H9 (cell line): ENCODE results near the gene WNT8A. TPM values are rescaled to one million over a fixed set of nuclear protein-coding genes. Genes with fewer than 3 reads are reported as not detected.

Source experiments
- DNase-seq: peaks from one replicate; pipeline ENCODE4 v3.0.0-alpha.2; 2017
- H2AFZ ChIP-seq: one replicate; pipeline ENCODE4 v1.6.1; 2013; ENCODE audit warnings: mild to moderate bottlenecking, low read length, control low read depth, moderate library complexity
- H2AK5ac ChIP-seq: 2 replicates; pipeline ENCODE4 v1.6.1; 2013; ENCODE audit warnings: low read length, control low read depth, mixed read lengths; ENCODE audit not compliant: insufficient read length
- H2BK120ac ChIP-seq: one replicate; pipeline ENCODE4 v1.6.1; 2013; ENCODE audit warnings: low read depth, mild to moderate bottlenecking, low read length, control low read depth, inconsistent platforms; ENCODE audit not compliant: poor library complexity, severe bottlenecking
- H2BK12ac ChIP-seq: 2 replicates; pipeline ENCODE4 v1.6.1; 2013; ENCODE audit warnings: low read length, control low read depth, mixed read lengths, low read depth; ENCODE audit not compliant: insufficient read length
- H2BK15ac ChIP-seq: 2 replicates; pipeline ENCODE4 v1.6.1; 2013; ENCODE audit warnings: low read depth, low read length, control low read depth
- H2BK20ac ChIP-seq: one replicate; pipeline ENCODE4 v1.6.1; 2013; ENCODE audit warnings: low read depth, mild to moderate bottlenecking, low read length, control low read depth, inconsistent platforms; ENCODE audit not compliant: poor library complexity, severe bottlenecking
- H2BK5ac ChIP-seq: 2 replicates; pipeline ENCODE4 v1.6.1; 2013; ENCODE audit warnings: low read length, control low read depth, mixed read lengths; ENCODE audit not compliant: insufficient read length
- H3K14ac ChIP-seq: 2 replicates; pipeline ENCODE4 v1.6.1; 2013; ENCODE audit warnings: low read length, control low read depth; ENCODE audit not compliant: insufficient read depth
- H3K18ac ChIP-seq: 2 replicates; pipeline ENCODE4 v1.6.1; 2013; ENCODE audit warnings: low read depth, mild to moderate bottlenecking, mixed read lengths, low read length, control low read depth; ENCODE audit not compliant: insufficient read length
- H3K23ac ChIP-seq: 2 replicates; pipeline ENCODE4 v1.6.1; 2013; ENCODE audit warnings: low read length, control low read depth, mixed read lengths, low read depth; ENCODE audit not compliant: insufficient read length
- H3K23me2 ChIP-seq: 2 replicates; pipeline ENCODE4 v1.6.1; 2013; ENCODE audit warnings: low read depth, mild to moderate bottlenecking, mixed read lengths, low read length, control low read depth; ENCODE audit not compliant: insufficient read length, poor library complexity, severe bottlenecking
- H3K27ac ChIP-seq: 2 replicates; pipeline ENCODE4 v1.5.1; 2013; ENCODE audit warnings: low read length, control low read depth, mixed read lengths, low read depth; ENCODE audit not compliant: insufficient read length
- H3K27me3 ChIP-seq: 2 replicates; pipeline ENCODE4 v1.6.1; 2013; ENCODE audit warnings: low read length, control low read depth, inconsistent platforms; ENCODE audit not compliant: insufficient read depth
- H3K4ac ChIP-seq: 2 replicates; pipeline ENCODE4 v1.6.1; 2013; ENCODE audit warnings: low read depth, mild to moderate bottlenecking, control low read depth, inconsistent platforms, low read length, moderate library complexity
- H3K4me1 ChIP-seq: 2 replicates; pipeline ENCODE4 v1.6.1; 2013; ENCODE audit warnings: low read length, control low read depth, inconsistent platforms; ENCODE audit not compliant: insufficient read depth
- H3K4me2 ChIP-seq: 2 replicates; pipeline ENCODE4 v1.6.1; 2013; ENCODE audit warnings: low read length, control low read depth, mixed read lengths; ENCODE audit not compliant: insufficient read length, insufficient read depth
- H3K56ac ChIP-seq: 2 replicates; pipeline ENCODE4 v1.6.1; 2013; ENCODE audit warnings: low read depth, mild to moderate bottlenecking, mixed read lengths, low read length, control low read depth; ENCODE audit not compliant: insufficient read length
- H3K79me1 ChIP-seq: 2 replicates; pipeline ENCODE4 v1.6.1; 2013; ENCODE audit warnings: low read depth, mild to moderate bottlenecking, moderate library complexity, low read length, control low read depth, inconsistent platforms; ENCODE audit not compliant: insufficient read depth, poor library complexity, severe bottlenecking
- H3K79me2 ChIP-seq: 2 replicates; pipeline ENCODE4 v1.6.1; 2013; ENCODE audit warnings: low read length, control low read depth, inconsistent platforms; ENCODE audit not compliant: insufficient read depth
- H3K9ac ChIP-seq: 2 replicates; pipeline ENCODE4 v1.6.1; 2013; ENCODE audit warnings: low read length, control low read depth, mixed read lengths; ENCODE audit not compliant: insufficient read length; ENCODE audit errors: extremely low read depth
- H3K9me3 ChIP-seq: one replicate; pipeline ENCODE4 v1.6.1; 2013; ENCODE audit warnings: low read depth, low read length, inconsistent platforms; ENCODE audit not compliant: control insufficient read depth
- H3T11ph ChIP-seq: one replicate; pipeline ENCODE4 v1.6.1; 2013; ENCODE audit warnings: mild to moderate bottlenecking, low read length, control low read depth, inconsistent platforms
- H4K20me1 ChIP-seq: one replicate; pipeline ENCODE4 v1.6.1; 2013; ENCODE audit not compliant: control insufficient read depth, insufficient read length, insufficient read depth
- H4K5ac ChIP-seq: 2 replicates; pipeline ENCODE4 v1.6.1; 2013; ENCODE audit warnings: low read depth, mild to moderate bottlenecking, mixed read lengths, low read length, control low read depth; ENCODE audit not compliant: insufficient read length
- H4K8ac ChIP-seq: replicated peaks from 2 replicates; pipeline ENCODE4 v1.6.1; 2013; ENCODE audit warnings: low read length, control low read depth, mixed read lengths, low read depth; ENCODE audit not compliant: insufficient read length
- H4K91ac ChIP-seq: 2 replicates; pipeline ENCODE4 v1.6.1; 2013; ENCODE audit warnings: low read depth, mild to moderate bottlenecking, moderate library complexity, mixed read lengths, low read length, control low read depth; ENCODE audit not compliant: insufficient read length
- H3K27ac Mint-ChIP-seq, 3 experiments: 2 replicates in 2 of 3; 3 replicates in 1 of 3; pipeline ENCODE4 v1.8.0; 2020 to 2021; ENCODE audit warnings: mixed read lengths in 3 of 3, mild to moderate bottlenecking in 1 of 3, moderate library complexity in 1 of 3
- H3K27me3 Mint-ChIP-seq: 2 replicates; pipeline ENCODE4 v1.8.0; 2021; ENCODE audit warnings: low read depth, mild to moderate bottlenecking, moderate library complexity, mixed read lengths
- H3K36me3 Mint-ChIP-seq, 3 experiments: 2 replicates in 2 of 3; 3 replicates in 1 of 3; pipeline ENCODE4 v1.8.0; 2020 to 2021; ENCODE audit warnings: low read depth in 3 of 3, mixed read lengths in 3 of 3; ENCODE audit not compliant: insufficient read depth in 1 of 3
- H3K4me1 Mint-ChIP-seq, 2 experiments: 2 replicates each; pipeline ENCODE4 v1.8.0; 2020; ENCODE audit warnings: mixed read lengths in 2 of 2
- H3K4me3 Mint-ChIP-seq, 2 experiments: 2 replicates in 1 of 2; 3 replicates in 1 of 2; pipeline ENCODE4 v1.8.0; 2020 to 2021; ENCODE audit warnings: mild to moderate bottlenecking in 2 of 2, mixed read lengths in 2 of 2, moderate library complexity in 1 of 2
- H3K9me3 Mint-ChIP-seq, 2 experiments: 2 replicates in 1 of 2; 3 replicates in 1 of 2; pipeline ENCODE4 v1.8.0; 2020; ENCODE audit warnings: mild to moderate bottlenecking in 2 of 2, mixed read lengths in 2 of 2, moderate library complexity in 1 of 2
- WGBS: extraction: QIAGEN DNeasy Blood & Tissue Kit; methylation state at CpG from one replicate; pipeline ENCODE4 v1.1.7; 2013; ENCODE audit warnings: missing lambda C conversion rate, low lambda C conversion rate, mixed read lengths; ENCODE audit not compliant: insufficient read length; ENCODE audit errors: extremely low coverage; 5-methylcytosine and 5-hydroxymethylcytosine counted together
- total RNA-seq: library from RNA; stranded (reverse); gene quantifications from 2 replicates; pipeline ENCODE4 v1.2.1, GENCODE V29; 2021
- TF ChIP-seq, protein P1 (sequence below): fragments of 200-600 bp; sonication (generic); conservative IDR thresholded peaks from 3 replicates; pipeline ENCODE4 v1.8.0; 2021; ENCODE audit warnings: antibody characterized with exemption, mild to moderate bottlenecking

The WNT8A gene
- total RNA-seq, 1 experiment from 2014 or later = 0.33 TPM

DNA sequence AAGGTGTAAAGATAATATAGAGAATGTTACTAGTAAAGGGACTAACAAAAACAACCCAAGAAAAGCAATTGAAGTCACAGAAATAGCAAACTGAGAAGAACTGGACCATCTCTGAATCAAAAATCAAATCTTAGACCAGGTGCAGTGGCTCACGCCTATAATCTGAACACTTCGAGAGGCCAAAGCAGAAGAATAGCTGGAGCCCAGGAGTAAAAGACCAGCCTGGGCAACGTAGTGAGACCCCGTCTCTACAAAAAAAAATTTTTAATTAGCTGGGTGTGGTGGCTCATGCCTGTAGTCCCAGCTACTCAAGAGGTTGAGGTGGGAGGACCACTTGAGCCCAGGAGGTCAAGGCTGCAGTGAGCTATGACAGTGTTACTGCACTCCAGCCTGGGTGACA is 27.3 kb downstream of the WNT8A start:
- peaks cover 13% of the 10 kb centered on the region in 2 experiments for H3K4me1 Mint-ChIP-seq

More for the DNA sequence above, 27.3 kb downstream of the WNT8A start:
- H3K4me2 ChIP-seq = no peak overlapping the region
- H4K8ac ChIP-seq = no peak overlapping the region
- H2BK20ac ChIP-seq = no peak overlapping the region
- DNase-seq = no peak
- H3T11ph ChIP-seq = no peak overlapping the region
- no peak overlapping the region for H3K27ac ChIP-seq
- H4K20me1 ChIP-seq = no peaks in the 10 kb centered on the region
- no peak overlapping the region for H2AK5ac ChIP-seq
- H3K27me3 ChIP-seq = no peaks in the 10 kb centered on the region
- H3K14ac ChIP-seq = no peak overlapping the region
- no peaks in the 10 kb centered on the region for H3K79me1 ChIP-seq
- H3K56ac ChIP-seq = no peak overlapping the region
- no peaks in the 10 kb centered on the region for H3K9me3 Mint-ChIP-seq
- H2BK120ac ChIP-seq = no peak overlapping the region
- no peak overlapping the region for H3K23ac ChIP-seq
- no peak overlapping the region for H2BK5ac ChIP-seq
- H4K5ac ChIP-seq = no peak overlapping the region
- H3K4ac ChIP-seq = no peak overlapping the region
- no peak overlapping the region for H2BK15ac ChIP-seq
- no CpG with 5 or more reads among the region's 4 CpGs for WGBS
- no peak overlapping the region for H2AFZ ChIP-seq
- H3K9ac ChIP-seq = no peak overlapping the region
- H3K36me3 Mint-ChIP-seq = no peaks in the 10 kb centered on the region
- no peak overlapping the region for H3K4me3 Mint-ChIP-seq
- H3K18ac ChIP-seq = no peak overlapping the region
- TF ChIP-seq, protein P1, sequence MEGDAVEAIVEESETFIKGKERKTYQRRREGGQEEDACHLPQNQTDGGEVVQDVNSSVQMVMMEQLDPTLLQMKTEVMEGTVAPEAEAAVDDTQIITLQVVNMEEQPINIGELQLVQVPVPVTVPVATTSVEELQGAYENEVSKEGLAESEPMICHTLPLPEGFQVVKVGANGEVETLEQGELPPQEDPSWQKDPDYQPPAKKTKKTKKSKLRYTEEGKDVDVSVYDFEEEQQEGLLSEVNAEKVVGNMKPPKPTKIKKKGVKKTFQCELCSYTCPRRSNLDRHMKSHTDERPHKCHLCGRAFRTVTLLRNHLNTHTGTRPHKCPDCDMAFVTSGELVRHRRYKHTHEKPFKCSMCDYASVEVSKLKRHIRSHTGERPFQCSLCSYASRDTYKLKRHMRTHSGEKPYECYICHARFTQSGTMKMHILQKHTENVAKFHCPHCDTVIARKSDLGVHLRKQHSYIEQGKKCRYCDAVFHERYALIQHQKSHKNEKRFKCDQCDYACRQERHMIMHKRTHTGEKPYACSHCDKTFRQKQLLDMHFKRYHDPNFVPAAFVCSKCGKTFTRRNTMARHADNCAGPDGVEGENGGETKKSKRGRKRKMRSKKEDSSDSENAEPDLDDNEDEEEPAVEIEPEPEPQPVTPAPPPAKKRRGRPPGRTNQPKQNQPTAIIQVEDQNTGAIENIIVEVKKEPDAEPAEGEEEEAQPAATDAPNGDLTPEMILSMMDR = no peak
- no peak overlapping the region for H4K91ac ChIP-seq
- no peak overlapping the region for H2BK12ac ChIP-seq
- H3K27me3 Mint-ChIP-seq = peaks cover 13% of the 10 kb centered on the region
- no peaks in the 10 kb centered on the region for H3K79me2 ChIP-seq
- H3K27ac Mint-ChIP-seq = no peak overlapping the region
- H3K9me3 ChIP-seq = no peaks in the 10 kb centered on the region
- no peaks in the 10 kb centered on the region for H3K23me2 ChIP-seq
- 0 out of 2 replicates have a peak, but pooled peaks cover 3% of the 10 kb centered on the region for H3K4me1 ChIP-seq
